ENCODE data around the gene SH3RF3. TPM values are rescaled to one million over a fixed set of nuclear protein-coding genes. Genes with fewer than 3 reads are reported as not detected.

SH3RF3 gene
- total RNA-seq, 1 experiment from 2014 or later, result 1.0 TPM

DNA sequence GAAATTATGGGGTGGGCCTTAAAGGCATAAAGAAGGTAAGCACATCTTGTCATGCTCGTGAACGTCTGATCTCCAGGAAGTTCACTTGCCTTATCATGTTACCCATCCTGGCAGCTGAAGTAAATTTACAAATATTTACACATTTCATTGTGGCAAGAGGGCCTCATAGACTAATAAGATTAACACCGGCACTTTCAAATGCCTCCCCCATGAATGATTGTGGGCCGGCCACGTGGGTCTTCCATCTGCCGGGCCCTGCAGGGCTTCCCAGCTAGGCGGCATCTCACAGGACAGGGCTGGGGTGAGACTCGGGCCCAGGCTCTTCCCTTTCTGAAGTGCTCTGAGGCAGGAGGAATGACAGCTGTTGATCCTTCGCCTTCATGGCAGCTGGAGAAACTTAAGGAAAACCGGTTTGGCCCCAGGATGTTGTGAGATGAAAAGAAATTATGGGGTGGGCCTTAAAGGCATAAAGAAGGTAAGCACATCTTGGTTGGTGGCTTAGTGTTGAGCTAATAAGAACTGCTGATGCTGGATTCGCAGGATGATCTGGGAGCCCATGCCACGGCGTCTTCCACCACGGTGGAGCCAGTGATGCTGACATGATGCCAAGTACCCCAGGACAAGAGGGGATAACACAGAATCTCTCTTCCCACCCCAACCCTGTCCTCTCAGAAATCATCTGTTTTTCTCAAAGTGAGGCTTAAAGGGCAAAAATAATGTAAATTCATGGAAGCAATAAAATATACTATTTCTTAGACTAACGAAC, 308.5 kb downstream of the SH3RF3 start:
- H3K36me3 Mint-ChIP-seq, result peaks cover 16% of the 10 kb centered on the region
- TF ChIP-seq, protein P1, sequence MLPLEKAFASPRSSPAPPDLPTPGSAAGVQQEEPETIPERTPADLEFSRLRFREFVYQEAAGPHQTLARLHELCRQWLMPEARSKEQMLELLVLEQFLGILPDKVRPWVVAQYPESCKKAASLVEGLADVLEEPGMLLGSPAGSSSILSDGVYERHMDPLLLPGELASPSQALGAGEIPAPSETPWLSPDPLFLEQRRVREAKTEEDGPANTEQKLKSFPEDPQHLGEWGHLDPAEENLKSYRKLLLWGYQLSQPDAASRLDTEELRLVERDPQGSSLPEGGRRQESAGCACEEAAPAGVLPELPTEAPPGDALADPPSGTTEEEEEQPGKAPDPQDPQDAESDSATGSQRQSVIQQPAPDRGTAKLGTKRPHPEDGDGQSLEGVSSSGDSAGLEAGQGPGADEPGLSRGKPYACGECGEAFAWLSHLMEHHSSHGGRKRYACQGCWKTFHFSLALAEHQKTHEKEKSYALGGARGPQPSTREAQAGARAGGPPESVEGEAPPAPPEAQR (CRISPR knock-in tag; IDR thresholded peaks at IDR 0.05), result no peak
- TF ChIP-seq, protein P2, sequence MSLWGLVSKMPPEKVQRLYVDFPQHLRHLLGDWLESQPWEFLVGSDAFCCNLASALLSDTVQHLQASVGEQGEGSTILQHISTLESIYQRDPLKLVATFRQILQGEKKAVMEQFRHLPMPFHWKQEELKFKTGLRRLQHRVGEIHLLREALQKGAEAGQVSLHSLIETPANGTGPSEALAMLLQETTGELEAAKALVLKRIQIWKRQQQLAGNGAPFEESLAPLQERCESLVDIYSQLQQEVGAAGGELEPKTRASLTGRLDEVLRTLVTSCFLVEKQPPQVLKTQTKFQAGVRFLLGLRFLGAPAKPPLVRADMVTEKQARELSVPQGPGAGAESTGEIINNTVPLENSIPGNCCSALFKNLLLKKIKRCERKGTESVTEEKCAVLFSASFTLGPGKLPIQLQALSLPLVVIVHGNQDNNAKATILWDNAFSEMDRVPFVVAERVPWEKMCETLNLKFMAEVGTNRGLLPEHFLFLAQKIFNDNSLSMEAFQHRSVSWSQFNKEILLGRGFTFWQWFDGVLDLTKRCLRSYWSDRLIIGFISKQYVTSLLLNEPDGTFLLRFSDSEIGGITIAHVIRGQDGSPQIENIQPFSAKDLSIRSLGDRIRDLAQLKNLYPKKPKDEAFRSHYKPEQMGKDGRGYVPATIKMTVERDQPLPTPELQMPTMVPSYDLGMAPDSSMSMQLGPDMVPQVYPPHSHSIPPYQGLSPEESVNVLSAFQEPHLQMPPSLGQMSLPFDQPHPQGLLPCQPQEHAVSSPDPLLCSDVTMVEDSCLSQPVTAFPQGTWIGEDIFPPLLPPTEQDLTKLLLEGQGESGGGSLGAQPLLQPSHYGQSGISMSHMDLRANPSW (CRISPR knock-in tag; conservative IDR thresholded peaks at IDR 0.05; ENCODE audit: low read depth), result no peak
- peaks cover 20% of the 10 kb centered on the region for H3K9me3 Mint-ChIP-seq
- H3K4me1 Mint-ChIP-seq, result no peaks in the 10 kb centered on the region
- H3K27me3 Mint-ChIP-seq (ENCODE audit: low read depth), result no peaks in the 10 kb centered on the region; the same call in 1 of the 2 replicates
- no peak overlapping the region for H3K4me3 Mint-ChIP-seq
- no peak overlapping the region for H3K27ac Mint-ChIP-seq
- POLR2A ChIA-PET, result interaction anchor here (0.6 kb wide), 1 partner anchor 808 kb away, joined by 3 read pairs; no protein-coding TSS in a partner anchor
- DNase-seq (ENCODE audit: low spot score) (no peak), ATAC-seq (no peak)
- CTCF ChIA-PET, result no interaction called here

DNA sequence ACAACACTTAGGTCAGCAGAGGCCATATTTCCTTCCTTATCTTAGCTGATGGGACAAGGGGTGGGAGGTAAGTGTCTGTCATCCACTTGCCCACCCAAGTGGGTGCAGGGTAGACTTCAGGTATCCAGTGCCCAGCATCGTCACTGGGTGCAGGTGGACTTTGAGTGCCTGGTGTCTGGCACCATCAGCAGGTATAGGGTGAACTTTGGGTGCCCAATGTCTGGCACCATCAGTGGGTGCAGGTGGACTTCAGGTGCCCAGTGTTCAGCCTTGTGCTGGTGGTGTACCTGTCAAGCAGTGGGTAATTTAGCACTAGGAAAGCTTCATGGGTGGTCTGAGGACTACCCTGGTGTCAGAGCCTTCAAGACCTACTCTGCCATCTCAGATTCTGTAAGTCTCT, 309.1 kb downstream of the SH3RF3 start:
- Mint-ChIP-seq H3K4me1 (no peaks in the 10 kb centered on the region), H3K27ac (no peak overlapping the region), H3K9me3 (peaks cover 25% of the 10 kb centered on the region), H3K27me3 (ENCODE audit: low read depth) (no peaks in the 10 kb centered on the region), H3K4me3 (no peak overlapping the region), H3K36me3 (peaks cover 20% of the 10 kb centered on the region)
- CTCF ChIA-PET, result interaction anchor here (0.6 kb wide), 1 partner anchor 104 kb away, joined by 4 read pairs; no protein-coding TSS in a partner anchor
- ATAC-seq (no peak), DNase-seq (ENCODE audit: low spot score) (no peak)
- TF ChIP-seq SP1 (CRISPR knock-in tag; conservative IDR thresholded peaks at IDR 0.05), result no peak
- no peak for TF ChIP-seq NR2C2 (CRISPR knock-in tag; IDR thresholded peaks at IDR 0.05)
- TF ChIP-seq ZNF219 (CRISPR knock-in tag; IDR thresholded peaks at IDR 0.05; ENCODE audit: borderline replicate concordance), result no peak
- TF ChIP-seq JUN (CRISPR knock-in tag; IDR thresholded peaks at IDR 0.05), result no peak
- no peak for TF ChIP-seq CREB1 (CRISPR knock-in tag; IDR thresholded peaks at IDR 0.05)
- POLR2A ChIA-PET, result no interaction called here

DNA sequence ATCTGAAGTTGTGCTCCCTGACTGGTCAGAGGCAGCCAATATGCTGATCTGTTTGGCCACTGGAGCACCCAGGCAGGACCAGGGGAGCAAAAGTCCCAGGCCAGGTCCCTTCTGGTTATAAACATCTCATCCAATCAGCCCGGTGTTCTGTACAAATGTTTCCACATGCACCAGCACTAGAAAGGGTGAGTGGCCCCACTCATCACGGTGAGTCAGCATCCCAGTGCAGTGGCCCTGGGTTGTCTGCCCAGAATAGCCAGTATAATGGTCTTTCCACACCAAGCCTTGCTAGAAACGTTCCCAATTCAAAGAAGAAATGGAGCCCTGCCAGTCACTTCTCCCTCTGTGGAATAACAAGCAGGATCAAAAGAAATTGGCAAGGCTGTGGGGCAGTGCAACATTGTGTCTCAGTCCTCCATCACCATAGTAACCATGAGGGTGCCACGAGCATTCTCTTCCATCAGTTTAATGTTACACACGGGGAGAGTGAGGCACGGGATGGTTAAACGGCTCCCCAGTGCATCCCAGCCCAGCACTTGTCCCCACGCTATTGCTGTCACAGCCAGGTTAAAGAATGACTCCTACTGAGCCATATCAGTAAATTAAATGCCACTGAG, 309.9 kb downstream of the SH3RF3 start:
- DNase-seq (ENCODE audit: low spot score) (no peak), ATAC-seq (no peak)
- Mint-ChIP-seq H3K9me3 (peaks cover 32% of the 10 kb centered on the region), H3K4me3 (no peak overlapping the region), H3K4me1 (no peaks in the 10 kb centered on the region), H3K27me3 (ENCODE audit: low read depth) (no peaks in the 10 kb centered on the region), H3K27ac (no peak overlapping the region), H3K36me3 (peaks cover 26% of the 10 kb centered on the region)
- ChIA-PET POLR2A (no interaction called here), CTCF (interaction anchor here (0.6 kb wide), 1 partner anchor 105 kb away, joined by 4 read pairs; no protein-coding TSS in a partner anchor)
- TF ChIP-seq, protein P3, sequence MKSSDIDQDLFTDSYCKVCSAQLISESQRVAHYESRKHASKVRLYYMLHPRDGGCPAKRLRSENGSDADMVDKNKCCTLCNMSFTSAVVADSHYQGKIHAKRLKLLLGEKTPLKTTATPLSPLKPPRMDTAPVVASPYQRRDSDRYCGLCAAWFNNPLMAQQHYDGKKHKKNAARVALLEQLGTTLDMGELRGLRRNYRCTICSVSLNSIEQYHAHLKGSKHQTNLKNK (CRISPR knock-in tag; IDR thresholded peaks at IDR 0.05), result no peak
- TF ChIP-seq, protein P4, sequence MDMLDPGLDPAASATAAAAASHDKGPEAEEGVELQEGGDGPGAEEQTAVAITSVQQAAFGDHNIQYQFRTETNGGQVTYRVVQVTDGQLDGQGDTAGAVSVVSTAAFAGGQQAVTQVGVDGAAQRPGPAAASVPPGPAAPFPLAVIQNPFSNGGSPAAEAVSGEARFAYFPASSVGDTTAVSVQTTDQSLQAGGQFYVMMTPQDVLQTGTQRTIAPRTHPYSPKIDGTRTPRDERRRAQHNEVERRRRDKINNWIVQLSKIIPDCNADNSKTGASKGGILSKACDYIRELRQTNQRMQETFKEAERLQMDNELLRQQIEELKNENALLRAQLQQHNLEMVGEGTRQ (CRISPR knock-in tag; IDR thresholded peaks at IDR 0.05), result no peak
- TF ChIP-seq, protein P5, sequence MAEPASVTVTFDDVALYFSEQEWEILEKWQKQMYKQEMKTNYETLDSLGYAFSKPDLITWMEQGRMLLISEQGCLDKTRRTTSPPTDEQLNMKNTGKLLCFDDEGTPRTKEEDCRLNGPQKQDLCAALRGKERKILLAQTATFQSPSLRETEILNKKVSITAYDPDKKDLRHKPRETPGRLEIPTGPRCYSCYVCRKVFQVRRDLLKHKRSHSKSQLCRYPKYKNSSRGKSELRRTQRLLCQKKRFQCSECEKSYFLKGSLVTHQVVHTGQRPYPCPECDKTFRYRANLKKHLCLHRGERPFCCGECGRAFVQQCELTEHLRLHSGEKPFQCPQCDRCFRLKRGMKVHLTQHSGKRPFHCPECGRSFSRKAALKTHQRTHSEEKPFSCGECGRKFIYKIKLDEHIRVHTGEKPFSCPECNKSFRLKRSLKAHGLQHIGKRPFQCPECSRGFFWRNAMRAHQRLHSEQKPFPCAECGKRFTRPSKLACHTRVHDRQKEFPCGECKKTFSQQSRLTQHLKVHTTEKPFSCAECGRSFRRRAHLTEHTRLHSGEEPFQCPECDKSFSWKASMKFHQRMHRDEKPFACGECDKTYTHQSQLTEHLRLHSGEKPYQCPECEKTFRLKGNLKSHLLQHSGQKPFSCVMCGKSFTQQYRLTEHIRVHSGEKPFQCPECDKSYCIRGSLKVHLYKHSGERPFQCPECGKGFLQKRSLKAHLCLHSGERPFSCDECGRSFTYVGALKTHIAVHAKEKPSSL (CRISPR knock-in tag; conservative IDR thresholded peaks at IDR 0.05), result no peak
- TF ChIP-seq, protein P6, sequence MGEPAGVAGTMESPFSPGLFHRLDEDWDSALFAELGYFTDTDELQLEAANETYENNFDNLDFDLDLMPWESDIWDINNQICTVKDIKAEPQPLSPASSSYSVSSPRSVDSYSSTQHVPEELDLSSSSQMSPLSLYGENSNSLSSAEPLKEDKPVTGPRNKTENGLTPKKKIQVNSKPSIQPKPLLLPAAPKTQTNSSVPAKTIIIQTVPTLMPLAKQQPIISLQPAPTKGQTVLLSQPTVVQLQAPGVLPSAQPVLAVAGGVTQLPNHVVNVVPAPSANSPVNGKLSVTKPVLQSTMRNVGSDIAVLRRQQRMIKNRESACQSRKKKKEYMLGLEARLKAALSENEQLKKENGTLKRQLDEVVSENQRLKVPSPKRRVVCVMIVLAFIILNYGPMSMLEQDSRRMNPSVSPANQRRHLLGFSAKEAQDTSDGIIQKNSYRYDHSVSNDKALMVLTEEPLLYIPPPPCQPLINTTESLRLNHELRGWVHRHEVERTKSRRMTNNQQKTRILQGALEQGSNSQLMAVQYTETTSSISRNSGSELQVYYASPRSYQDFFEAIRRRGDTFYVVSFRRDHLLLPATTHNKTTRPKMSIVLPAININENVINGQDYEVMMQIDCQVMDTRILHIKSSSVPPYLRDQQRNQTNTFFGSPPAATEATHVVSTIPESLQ (CRISPR knock-in tag; IDR thresholded peaks at IDR 0.05), result no peak
- TF ChIP-seq ZNF396 (CRISPR knock-in tag; IDR thresholded peaks at IDR 0.05; ENCODE audit: borderline replicate concordance) (no peak), CBFB (CRISPR knock-in tag; IDR thresholded peaks at IDR 0.05; ENCODE audit: low read depth) (no peak), ESRRA (CRISPR knock-in tag; IDR thresholded peaks at IDR 0.05; ENCODE audit: borderline replicate concordance) (no peak), TEAD1 (CRISPR knock-in tag; IDR thresholded peaks at IDR 0.05) (no peak)
- TF ChIP-seq, protein P7, sequence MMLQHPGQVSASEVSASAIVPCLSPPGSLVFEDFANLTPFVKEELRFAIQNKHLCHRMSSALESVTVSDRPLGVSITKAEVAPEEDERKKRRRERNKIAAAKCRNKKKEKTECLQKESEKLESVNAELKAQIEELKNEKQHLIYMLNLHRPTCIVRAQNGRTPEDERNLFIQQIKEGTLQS (CRISPR knock-in tag; conservative IDR thresholded peaks at IDR 0.05), result no peak
- TF ChIP-seq, protein P8, sequence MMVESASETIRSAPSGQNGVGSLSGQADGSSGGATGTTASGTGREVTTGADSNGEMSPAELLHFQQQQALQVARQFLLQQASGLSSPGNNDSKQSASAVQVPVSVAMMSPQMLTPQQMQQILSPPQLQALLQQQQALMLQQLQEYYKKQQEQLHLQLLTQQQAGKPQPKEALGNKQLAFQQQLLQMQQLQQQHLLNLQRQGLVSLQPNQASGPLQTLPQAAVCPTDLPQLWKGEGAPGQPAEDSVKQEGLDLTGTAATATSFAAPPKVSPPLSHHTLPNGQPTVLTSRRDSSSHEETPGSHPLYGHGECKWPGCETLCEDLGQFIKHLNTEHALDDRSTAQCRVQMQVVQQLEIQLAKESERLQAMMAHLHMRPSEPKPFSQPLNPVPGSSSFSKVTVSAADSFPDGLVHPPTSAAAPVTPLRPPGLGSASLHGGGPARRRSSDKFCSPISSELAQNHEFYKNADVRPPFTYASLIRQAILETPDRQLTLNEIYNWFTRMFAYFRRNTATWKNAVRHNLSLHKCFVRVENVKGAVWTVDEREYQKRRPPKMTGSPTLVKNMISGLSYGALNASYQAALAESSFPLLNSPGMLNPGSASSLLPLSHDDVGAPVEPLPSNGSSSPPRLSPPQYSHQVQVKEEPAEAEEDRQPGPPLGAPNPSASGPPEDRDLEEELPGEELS (CRISPR knock-in tag; IDR thresholded peaks at IDR 0.05), result no peak

Measured in WTC11 (cell line).